Stimulated activated CD4-positive, alpha-beta T cell treated with anti-CD3 and anti-CD28 coated beads, Interleukin-12 subunit alpha, Interleukin-12 subunit beta, amount 100 ng/mL, for 48 hours (primary cell): Measurements from ENCODE around the gene ABHD14A.

Experiments
- DNase-seq, 3 donors: peaks; one replicate each; pipeline ENCODE4 v3.0.0-alpha.2; 2020; ENCODE audit warnings: low read depth in 2 of 3, low spot score in 1 of 3

Gene ABHD14A

GRCh38 chr3:51940648-51941462 is 34.0 kb upstream of the ABHD14A start:
- DNase-seq = no peak

GRCh38 chr3:51941463-51941797 is 33.4 kb upstream of the ABHD14A start:
- no peak for DNase-seq

GRCh38 chr3:51941798-51942602 is 32.9 kb upstream of the ABHD14A start, which contains the start of the genes PARP3 and RRP9:
PARP3 (plus strand) TSS chr3:51942363; CDS start chr3:51943356, 993 bp downstream.
RRP9 (minus strand) TSS chr3:51941904; CDS start chr3:51941867, 37 bp downstream.
- peak; percentile 99 to 100 (median 100) for DNase-seq

DNA sequence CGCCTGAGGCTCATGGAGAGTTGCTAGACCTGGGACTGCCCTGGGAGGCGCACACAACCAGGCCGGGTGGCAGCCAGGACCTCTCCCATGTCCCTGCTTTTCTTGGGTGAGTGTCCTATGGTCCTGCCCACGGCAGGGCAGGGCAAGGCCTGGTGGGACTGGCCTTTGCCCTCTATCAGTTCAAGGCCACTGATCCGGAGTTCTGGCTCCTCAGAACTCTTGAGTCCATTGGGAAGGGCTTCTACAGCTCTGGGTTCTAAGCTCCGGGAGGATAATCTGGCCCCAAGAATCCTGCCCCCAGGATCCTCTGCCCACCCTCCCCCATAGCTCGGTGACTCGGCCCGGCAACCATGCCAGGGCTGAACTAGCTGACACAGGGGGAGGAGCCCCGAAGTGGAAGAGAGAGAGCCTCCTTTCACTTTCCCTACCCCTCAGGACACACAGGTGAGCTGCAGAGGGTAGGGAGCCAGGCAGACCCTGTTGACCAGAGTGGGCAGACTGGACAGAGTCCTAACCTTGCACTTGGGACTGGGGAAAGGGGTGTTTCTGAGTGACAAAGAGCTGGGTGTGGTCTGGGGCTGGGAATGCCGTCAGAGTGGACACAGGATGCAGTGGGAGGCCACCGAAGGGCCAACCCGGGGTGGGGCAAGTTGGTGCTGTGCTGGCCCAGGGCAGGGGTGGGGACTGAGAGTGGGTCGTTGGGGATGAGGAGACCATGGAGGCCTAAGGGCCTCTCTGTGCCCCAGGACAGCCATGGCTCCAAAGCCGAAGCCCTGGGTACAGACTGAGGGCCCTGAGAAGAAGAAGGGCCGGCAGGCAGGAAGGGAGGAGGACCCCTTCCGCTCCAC is 32.0 kb upstream of the ABHD14A start:
- peak in 2 of 3 donors; percentile 45 to 47 for DNase-seq

DNA sequence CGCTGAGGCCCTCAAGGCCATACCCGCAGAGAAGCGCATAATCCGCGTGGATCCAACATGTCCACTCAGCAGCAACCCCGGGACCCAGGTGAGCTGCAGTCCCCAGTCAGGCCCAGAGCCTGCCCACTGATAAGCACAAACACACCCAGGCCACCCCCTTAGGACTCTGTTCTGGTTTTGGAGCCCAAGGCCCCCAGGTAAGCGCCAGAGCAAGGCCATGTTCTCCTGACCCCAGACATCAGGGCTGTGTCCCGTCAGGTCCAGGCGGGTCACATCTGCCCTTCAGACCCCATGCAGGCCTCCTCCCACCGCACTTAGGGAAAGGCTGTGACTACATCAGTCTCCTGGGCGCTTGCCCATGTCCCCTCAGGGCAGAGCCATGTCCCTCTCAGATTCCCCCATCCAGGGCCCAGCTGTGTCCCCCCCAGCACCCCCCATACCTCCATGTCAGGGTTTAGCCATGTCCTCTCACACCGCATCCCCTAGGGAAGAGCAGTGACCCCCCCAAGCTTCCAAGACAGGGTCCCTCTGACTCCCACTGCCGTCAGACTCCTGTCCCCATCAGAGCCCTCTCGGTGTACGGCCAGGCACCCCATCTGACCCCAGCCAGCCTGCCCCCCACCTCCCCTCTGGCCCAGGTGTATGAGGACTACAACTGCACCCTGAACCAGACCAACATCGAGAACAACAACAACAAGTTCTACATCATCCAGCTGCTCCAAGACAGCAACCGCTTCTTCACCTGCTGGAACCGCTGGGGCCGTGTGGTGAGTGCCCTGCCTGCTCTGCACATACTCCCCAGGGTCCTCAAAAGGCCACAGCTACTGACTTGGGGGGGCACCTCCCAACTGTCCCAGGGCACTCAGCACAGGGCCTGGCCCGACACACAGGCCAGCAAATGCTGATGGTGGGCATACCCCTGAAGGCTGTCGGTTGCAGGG is 31.1 kb upstream of the ABHD14A start:
- DNase-seq = no peak

GRCh38 chr3:51944451-51945021 is 30.3 kb upstream of the ABHD14A start:
- no peak for DNase-seq

DNA sequence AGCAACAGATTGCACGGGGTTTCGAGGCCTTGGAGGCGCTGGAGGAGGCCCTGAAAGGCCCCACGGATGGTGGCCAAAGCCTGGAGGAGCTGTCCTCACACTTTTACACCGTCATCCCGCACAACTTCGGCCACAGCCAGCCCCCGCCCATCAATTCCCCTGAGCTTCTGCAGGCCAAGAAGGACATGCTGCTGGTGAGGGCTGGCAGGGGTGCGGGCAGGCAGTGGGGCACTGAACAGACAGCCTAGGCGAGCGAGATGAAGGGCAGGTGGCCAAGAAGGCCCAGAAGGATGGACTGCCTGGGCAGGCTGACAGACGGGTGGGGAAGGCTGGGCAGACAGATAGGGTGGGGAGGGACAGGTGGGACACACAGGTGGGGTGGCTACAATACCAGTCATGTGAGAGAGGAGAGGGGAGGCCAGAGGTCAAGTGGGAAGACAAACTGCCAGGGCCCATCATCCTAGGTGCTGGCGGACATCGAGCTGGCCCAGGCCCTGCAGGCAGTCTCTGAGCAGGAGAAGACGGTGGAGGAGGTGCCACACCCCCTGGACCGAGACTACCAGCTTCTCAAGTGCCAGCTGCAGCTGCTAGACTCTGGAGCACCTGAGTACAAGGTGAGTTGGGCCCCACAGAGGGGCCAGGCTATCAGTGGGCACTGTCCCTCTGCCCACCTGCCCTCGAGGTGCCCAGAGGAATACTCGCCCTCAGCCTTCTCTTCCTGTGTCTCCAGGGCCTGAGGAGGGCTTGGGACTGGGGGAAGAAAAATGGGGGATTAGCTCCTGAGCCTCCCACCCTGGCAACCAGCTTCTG is 29.6 kb upstream of the ABHD14A start:
- no peak for DNase-seq

DNA sequence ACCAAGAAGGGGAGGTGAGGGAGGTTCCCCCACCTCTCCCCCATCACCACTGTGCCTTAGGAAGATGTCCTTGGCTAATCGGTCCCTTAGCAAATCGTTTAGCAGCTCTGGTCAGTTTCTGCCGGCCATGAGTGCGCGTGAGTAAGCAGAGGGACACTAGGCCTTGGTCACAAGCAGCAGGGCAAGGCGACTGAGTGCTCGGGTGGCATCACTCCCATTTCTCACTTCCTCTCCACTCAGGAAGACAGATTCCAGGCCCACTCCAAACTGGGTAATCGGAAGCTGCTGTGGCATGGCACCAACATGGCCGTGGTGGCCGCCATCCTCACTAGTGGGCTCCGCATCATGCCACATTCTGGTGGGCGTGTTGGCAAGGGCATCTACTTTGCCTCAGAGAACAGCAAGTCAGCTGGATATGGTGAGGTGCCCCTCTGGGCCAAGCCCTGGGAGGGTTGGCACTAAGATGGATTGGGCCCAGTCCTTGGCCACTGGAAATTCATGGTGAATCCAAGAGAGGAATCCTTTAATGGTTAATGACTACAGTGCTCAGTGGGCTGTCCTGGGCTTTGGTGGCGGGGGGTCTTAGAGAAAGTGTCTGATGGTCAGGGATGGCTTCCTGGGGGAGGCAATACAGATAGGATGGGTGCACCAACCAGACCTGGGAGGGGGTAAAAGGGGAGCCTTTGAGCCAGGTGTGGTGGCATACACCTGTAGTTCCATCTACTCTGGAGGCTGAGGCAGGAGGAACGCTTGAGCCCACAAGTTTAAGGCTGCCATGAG is 28.7 kb upstream of the ABHD14A start:
- DNase-seq = no peak

DNA sequence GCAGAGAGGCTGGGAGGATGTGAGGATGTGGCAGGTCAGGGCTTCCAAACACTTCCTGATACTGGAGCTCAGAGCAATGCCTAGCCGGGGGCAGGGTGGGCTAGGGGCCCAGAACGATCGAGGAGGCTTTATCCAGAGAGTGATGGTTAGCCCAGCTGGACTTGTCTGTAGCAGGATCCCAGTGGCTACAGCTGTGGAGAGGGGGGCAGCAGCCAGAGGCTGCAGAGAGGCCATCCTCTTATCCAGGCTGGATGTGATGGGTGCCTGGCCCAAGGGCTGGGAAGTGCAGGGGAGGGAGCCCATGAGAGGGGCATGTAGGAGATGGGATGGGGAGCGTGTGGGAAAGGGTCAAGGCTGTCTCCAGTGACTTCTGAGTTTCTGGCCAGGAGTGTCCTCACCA is 28.1 kb upstream of the ABHD14A start:
- DNase-seq = no peak

DNA sequence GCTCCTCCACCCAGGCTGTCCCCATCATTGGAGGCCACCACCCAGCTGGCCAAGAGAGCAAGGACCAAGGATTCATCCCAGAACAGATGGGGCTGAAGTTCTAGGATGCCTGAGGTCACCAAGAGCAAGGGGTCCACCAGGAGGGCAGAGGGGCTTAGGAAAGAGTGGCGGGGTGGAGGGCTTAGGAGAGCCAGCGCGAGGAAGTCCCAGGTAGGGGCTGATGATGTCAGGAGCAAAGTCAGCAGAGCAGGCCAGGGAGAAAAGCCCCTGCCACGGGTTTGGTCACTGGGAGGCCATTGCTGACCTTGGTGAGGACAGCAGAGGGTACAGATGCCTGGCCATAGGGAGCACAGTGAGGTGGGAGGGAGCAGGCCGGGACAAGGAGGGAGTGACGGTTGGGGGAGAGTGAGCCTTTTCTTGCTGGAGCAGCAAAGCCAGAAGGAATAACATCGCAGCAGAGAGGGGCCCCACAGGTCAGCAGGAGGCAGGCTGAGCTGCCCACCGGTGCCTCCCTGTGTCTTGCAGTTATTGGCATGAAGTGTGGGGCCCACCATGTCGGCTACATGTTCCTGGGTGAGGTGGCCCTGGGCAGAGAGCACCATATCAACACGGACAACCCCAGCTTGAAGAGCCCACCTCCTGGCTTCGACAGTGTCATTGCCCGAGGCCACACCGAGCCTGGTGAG is 27.5 kb upstream of the ABHD14A start:
- no peak for DNase-seq

DNA sequence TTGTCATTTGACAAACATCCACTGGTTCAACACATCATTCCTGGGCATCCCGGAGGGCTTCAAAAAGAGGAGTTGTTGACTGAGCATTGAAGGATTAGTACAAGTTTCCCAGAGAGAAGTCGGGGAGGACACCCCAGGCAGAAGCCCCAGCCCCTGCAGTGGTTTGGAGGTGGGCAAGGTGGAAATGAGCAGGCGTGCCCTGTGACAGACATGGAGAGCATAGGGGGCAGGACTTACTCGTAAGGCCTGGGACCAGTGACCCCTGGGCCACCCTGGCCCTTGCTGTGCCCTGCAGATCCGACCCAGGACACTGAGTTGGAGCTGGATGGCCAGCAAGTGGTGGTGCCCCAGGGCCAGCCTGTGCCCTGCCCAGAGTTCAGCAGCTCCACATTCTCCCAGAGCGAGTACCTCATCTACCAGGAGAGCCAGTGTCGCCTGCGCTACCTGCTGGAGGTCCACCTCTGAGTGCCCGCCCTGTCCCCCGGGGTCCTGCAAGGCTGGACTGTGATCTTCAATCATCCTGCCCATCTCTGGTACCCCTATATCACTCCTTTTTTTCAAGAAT is 26.8 kb upstream of the ABHD14A start:
- no peak for DNase-seq

DNA sequence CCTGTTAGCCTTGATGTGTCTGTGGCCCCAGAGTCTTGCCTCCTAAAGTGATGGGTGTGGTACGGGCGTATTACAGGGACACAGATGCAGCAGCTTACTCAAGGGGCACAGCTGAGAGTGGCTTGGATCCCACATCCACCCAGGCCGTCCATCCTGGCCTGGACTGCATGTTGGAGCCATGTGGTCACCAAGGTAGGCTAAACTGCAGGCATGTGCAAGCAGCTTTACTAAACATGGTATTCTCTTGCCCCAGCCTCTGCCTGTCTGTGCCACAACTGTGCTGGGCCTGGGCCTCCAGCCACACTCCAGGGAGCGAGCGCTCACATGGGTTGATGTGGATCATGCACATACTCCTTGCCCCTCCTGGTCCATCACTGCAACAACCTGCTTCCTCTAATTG is 25.7 kb upstream of the ABHD14A start:
- no peak for DNase-seq

- no peak for DNase-seq
These were observed 24.0 kb upstream of the ABHD14A start for GRCh38 chr3:51950899-51951298.

DNA sequence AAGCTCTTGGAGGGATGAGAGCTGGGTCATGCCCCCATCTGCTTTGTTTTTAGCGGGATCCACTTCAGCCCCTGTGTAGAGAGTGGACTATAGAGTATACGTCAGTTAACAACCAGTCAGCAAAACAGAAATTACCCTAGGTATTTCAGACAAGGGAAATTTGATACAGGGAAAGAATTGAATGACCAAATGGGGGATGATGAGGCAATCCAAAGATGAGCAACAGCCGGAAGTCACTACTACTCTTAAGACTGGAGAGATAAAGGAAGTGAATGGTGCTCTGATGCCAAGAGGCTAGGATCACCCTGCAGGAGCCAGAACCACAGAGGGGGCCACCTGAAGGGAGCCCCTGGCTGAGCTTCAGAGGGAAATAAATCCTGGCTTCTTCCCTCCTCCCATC is 21.4 kb upstream of the ABHD14A start:
- DNase-seq = no peak

DNA sequence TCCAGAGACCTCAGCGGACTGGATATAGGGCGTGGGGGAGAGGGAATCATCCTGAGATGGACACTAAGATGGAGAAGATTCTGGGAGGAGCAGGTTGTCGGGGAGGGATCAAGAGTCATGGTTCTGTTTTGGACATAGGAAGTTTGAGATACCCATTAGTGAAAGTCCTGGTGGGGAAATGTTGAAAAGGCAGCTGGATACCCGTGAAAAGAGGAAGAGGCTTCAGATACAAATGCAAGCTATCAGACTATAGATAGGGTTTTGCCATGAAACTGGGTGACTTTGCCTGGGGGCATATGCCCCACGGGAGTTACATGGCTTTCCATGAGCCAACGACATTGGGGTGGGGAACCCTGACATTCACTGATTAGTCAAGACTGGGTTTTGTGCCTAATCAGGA is 20.8 kb upstream of the ABHD14A start:
- no peak for DNase-seq

DNA sequence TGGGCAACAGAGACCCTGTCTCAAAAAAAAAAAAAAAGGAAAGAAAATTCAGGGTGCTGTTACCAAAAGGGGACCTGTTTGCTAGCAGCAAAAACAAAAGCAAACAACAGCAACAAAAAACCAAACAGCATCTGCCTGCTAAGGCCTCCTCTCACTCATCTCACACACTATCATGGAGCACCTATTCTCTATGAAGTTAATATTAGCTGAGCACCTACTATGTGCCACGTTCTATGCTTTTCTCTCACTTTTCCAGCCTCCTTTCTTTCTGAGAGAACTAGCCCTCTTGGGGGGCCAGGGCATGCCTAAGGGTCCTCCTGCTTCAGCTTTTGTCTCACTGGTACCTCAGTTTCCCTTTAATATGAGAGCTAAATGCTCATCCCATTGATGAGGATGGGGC is 20.2 kb upstream of the ABHD14A start:
- no peak for DNase-seq

DNA sequence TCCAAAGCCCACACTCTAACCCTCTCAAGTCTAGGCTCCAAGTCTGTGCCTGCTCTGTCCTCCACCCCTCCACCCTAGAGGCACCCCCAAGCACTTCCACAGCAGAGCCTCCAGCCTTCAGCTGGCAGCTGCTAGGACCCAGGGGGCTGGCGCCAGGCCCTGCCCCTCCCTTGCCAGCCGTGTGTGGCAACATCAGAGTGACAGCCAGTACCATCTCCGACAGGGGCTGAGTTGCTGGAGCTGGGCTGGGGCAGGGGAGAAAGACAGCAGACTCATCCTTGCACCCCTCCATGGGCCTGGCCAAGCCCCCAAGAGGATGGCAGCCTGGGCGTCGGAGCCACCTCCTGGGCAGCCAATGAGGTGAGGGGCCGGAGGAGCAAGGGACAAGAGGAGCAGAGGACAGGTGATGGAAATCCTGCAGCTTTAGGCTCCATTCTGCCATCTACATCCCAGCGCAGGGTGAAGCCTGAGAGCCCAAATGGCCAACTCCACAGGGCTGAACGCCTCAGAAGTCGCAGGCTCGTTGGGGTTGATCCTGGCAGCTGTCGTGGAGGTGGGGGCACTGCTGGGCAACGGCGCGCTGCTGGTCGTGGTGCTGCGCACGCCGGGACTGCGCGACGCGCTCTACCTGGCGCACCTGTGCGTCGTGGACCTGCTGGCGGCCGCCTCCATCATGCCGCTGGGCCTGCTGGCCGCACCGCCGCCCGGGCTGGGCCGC is 19.5 kb upstream of the ABHD14A start, which contains the start of gene GPR62:
TSS of gene GPR62 (plus strand) at position 207 of the 718 bp plus-strand sequence. CDS start at position 479, 272 bp downstream.
- no peak for DNase-seq
